Hepatocyte (in vitro differentiated cells): ENCODE data around the gene CLIP4. TPM values are rescaled to one million over a fixed set of nuclear protein-coding genes. Genes with fewer than 3 reads are reported as not detected.
A peak's percentile ranks its signal among the peaks of the same experiment; 100 is the strongest.

Experiments
- DNase-seq: peaks from one replicate; pipeline ENCODE4 v3.0.0-alpha.2; 2016; ENCODE audit warnings: low spot score
- H2AFZ ChIP-seq: fragments of 200-600 bp; sonication (generic); 2 replicates; pipeline ENCODE4 v1.6.0; 2016; ENCODE audit warnings: antibody characterized with exemption, mild to moderate bottlenecking
- H3K27ac ChIP-seq: fragments of 200-600 bp; sonication (generic); 2 replicates; pipeline ENCODE4 v1.5.1; 2016; ENCODE audit warnings: mild to moderate bottlenecking
- H3K27me3 ChIP-seq: fragments of 200-600 bp; sonication (generic); 2 replicates; pipeline ENCODE4 v1.6.1; 2016
- H3K36me3 ChIP-seq: fragments of 200-600 bp; sonication (generic); replicated peaks from 2 replicates; pipeline ENCODE4 v1.5.1; 2016; ENCODE audit warnings: low read depth; ENCODE audit not compliant: insufficient read depth
- H3K4me1 ChIP-seq: fragments of 200-600 bp; sonication (generic); 2 replicates; pipeline ENCODE4 v1.5.1; 2016; ENCODE audit warnings: mild to moderate bottlenecking, moderate library complexity; ENCODE audit not compliant: insufficient read depth
- H3K4me2 ChIP-seq: fragments of 200-600 bp; sonication (generic); 2 replicates; pipeline ENCODE4 v1.6.0; 2016
- H3K4me3 ChIP-seq: fragments of 200-600 bp; sonication (generic); 2 replicates; pipeline ENCODE4 v1.5.1; 2016; ENCODE audit warnings: mild to moderate bottlenecking
- H3K79me2 ChIP-seq: fragments of 200-600 bp; sonication (generic); 2 replicates; pipeline ENCODE4 v1.6.0; 2017; ENCODE audit warnings: mild to moderate bottlenecking
- H3K9me2 ChIP-seq: fragments of 200-600 bp; sonication (generic); replicated peaks from 2 replicates; pipeline ENCODE4 v1.6.0; 2017; ENCODE audit warnings: mild to moderate bottlenecking; ENCODE audit not compliant: insufficient read depth
- H3K9me3 ChIP-seq: fragments of 200-600 bp; sonication (generic); 2 replicates; pipeline ENCODE4 v1.5.1; 2016; ENCODE audit warnings: low read depth, mild to moderate bottlenecking
- H4K20me1 ChIP-seq: fragments of 200-600 bp; sonication (generic); 2 replicates; pipeline ENCODE4 v1.6.0; 2016; ENCODE audit warnings: mild to moderate bottlenecking; ENCODE audit not compliant: insufficient read depth, poor library complexity, severe bottlenecking
- CTCF ChIP-seq: fragments of 200-600 bp; sonication (generic); IDR thresholded peaks from 2 replicates; pipeline ENCODE4 v1.5.1; 2016; ENCODE audit warnings: antibody characterized with exemption, mild to moderate bottlenecking; ENCODE audit not compliant: poor library complexity
- EZH2 ChIP-seq: fragments of 200-600 bp; sonication (generic); IDR thresholded peaks from 2 replicates; pipeline ENCODE4 v1.6.1; 2016; ENCODE audit warnings: antibody characterized with exemption, mild to moderate bottlenecking, borderline replicate concordance
- EZH2phosphoT487 ChIP-seq: fragments of 200-600 bp; sonication (generic); IDR thresholded peaks from one replicate; pipeline ENCODE4 v1.6.1; 2018; ENCODE audit warnings: antibody characterized with exemption, mild to moderate bottlenecking, low read depth, moderate library complexity; ENCODE audit not compliant: unreplicated experiment, severe bottlenecking
- WGBS: methylation state at CpG from one replicate; pipeline ENCODE4 v1.1.6; 2016; ENCODE audit warnings: low lambda C conversion rate; ENCODE audit errors: missing lambda C conversion rate; 5-methylcytosine and 5-hydroxymethylcytosine counted together
- polyA plus RNA-seq: library from polyadenylated mRNA; unstranded; fragments of >200 nt; fragmentation: Nextera tagmentation; extraction: Ambion mirVana; gene quantifications from 2 replicates; pipeline ENCODE4 v1.2.1, GENCODE V29; 2016
- total RNA-seq: library from RNA; depleted of rRNA; stranded (reverse); fragments of >200 nt; gene quantifications from 2 replicates; pipeline ENCODE4 v1.2.3, GENCODE V29; 2014

CLIP4 gene
- total and polyA plus RNA-seq, 2 experiments from 2014 or later: 17.3 to 35.6 TPM

DNA sequence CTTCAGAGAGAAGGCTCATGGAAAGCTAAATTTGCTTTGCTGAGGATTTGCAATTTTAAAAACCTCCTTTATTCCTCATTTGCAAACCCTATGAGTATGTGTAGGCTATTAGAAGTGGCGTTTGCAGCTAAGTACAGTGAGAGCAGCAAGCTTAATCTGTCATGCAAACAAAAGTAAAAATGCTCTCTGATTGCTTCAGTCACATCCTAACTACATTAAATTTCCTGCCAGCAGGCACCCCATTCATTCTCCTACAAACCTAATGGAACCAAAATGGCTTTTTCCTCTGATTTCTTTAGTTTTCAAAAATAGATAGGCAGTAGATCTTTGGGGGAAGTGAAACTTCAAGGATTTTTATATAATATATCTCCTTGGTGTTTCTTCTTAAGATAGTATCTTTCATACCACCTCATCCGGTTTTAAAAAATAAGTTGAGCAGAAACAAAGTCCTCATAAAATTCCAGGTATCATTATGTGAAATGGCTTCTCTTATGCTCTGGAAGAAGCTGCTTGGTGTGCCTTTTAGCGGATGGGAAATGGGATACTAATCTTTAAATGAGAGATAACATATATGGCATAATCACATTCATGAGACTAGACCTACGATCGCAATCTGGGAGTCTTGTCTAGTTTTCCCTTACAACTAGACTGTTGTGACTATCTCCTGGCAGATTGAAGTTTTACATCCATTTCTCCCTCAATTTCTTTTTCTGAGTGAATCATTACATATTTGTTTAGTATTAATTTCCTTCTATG, 49.1 kb downstream of the CLIP4 start:
- TF ChIP-seq CTCF (no peak), EZH2 (no peak), EZH2phosphoT487 (no peak)
- no peak overlapping the region for H2AFZ ChIP-seq
- no peaks in the 10 kb centered on the region for H3K4me1 ChIP-seq
- H3K9me3 ChIP-seq: no peaks in the 10 kb centered on the region
- H3K27me3 ChIP-seq: no peaks in the 10 kb centered on the region
- H3K36me3 ChIP-seq: no peaks in the 10 kb centered on the region
- H3K4me3 ChIP-seq: no peak overlapping the region
- no peak for DNase-seq
- no peak overlapping the region for H3K27ac ChIP-seq
- no peaks in the 10 kb centered on the region for H3K9me2 ChIP-seq
- no peaks in the 10 kb centered on the region for H3K79me2 ChIP-seq
- H4K20me1 ChIP-seq: no peaks in the 10 kb centered on the region
- WGBS: 89% methylated on average over 5 of the region's 5 CpGs
- H3K4me2 ChIP-seq: no peak overlapping the region

GRCh38 chr2:29165362-29166241, 50.4 kb downstream of the CLIP4 start:
- Histone ChIP-seq H3K27ac (no peak overlapping the region), H3K4me3 (no peak overlapping the region), H3K4me1 (no peaks in the 10 kb centered on the region), H3K36me3 (no peaks in the 10 kb centered on the region), H4K20me1 (no peaks in the 10 kb centered on the region), H3K4me2 (no peak overlapping the region), H3K79me2 (no peaks in the 10 kb centered on the region), H3K9me2 (no peaks in the 10 kb centered on the region), H3K27me3 (no peaks in the 10 kb centered on the region), H3K9me3 (no peaks in the 10 kb centered on the region), H2AFZ (no peak overlapping the region)
- DNase-seq: peak; percentile 13
- TF ChIP-seq EZH2: no peak
- TF ChIP-seq CTCF: no peak
- no peak for TF ChIP-seq EZH2phosphoT487
- 41% methylated on average over 8 of the region's 8 CpGs for WGBS

DNA sequence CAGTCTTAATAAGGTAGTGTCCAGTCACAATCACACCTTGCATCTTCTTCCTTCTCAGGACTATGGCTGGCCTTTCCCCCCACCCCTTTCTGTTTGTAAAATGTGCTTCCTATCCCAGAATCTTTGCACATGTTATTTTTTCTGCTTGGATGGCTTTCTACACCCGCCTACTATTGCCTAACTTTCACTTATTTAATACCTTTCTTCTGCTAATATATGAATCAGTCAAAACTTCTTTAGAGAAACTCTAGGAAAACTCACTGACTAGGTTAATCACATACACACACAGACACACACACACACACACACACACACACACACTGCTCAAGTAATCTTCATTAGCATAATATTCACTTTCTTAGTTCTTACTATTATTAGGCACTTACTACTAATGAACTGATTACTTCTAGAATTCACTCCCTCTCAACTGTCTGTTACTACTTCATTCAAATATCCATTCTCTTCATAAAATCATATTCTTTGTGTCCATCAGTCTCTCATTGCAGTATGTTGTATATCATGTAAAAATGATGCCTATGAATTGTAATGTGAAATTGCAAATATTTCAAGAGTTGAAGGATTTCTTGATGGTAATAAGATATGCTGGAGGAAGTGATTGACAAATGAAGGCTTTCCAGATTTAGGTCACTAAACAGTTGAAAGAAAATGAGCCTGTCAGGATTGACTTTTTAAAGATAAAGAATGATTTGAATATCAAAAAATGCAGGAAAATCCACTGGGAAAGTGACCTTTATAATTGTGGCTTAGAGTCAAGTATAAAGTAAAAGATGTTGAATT, 51.2 kb downstream of the CLIP4 start:
- H3K79me2 ChIP-seq: no peaks in the 10 kb centered on the region
- DNase-seq: no peak
- no peak overlapping the region for H3K4me3 ChIP-seq
- H3K27me3 ChIP-seq: no peaks in the 10 kb centered on the region
- no peaks in the 10 kb centered on the region for H3K9me2 ChIP-seq
- no peak overlapping the region for H3K27ac ChIP-seq
- H3K9me3 ChIP-seq: no peaks in the 10 kb centered on the region
- no peak overlapping the region for H2AFZ ChIP-seq
- H3K36me3 ChIP-seq: no peaks in the 10 kb centered on the region
- TF ChIP-seq CTCF: no peak
- TF ChIP-seq EZH2: no peak
- TF ChIP-seq EZH2phosphoT487: no peak
- no peak overlapping the region for H3K4me2 ChIP-seq
- H3K4me1 ChIP-seq: no peaks in the 10 kb centered on the region
- no peaks in the 10 kb centered on the region for H4K20me1 ChIP-seq
- 100% methylated on average over 1 of the region's 1 CpG for WGBS
